ENCODE measurements around the gene SRC.
A peak's percentile ranks its signal among the peaks of the same experiment; 100 is the strongest.

Gene SRC

GRCh38 chr20:37345339-37346235 is at the start of gene SRC:
TSS of gene SRC (plus strand) at chr20:37346140. CDS start at chr20:37384154, 38,014 bp downstream.
- peak; percentile 86 for DNase-seq (ENCODE audit: insufficient read length, low spot score)
- FAIRE-seq: peak; percentile 74

DNA sequence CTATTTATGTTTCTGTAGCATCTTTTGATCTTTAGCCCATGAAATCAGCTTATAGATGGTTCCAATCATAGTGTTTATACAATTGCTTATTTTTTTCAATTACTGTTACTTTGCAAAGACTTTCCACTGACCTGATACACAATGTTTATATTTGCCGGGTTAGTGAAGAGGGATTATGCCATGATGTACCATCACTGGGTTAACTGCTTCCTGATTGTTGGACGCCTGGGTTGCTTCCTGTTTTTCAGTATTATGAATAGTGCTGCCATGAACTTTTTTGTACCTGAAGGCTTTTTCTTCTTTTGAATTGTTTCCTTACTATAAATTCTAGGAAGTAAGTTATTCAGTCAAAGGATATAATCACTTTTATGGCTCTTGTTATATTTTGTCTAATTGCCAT is 49.6 kb upstream of the SRC start:
- DNase-seq (ENCODE audit: insufficient read length, low spot score) (no peak), FAIRE-seq (no peak)

GRCh38 chr20:37297066-37297736 is 48.7 kb upstream of the SRC start:
- DNase-seq (ENCODE audit: insufficient read length, low spot score): no peak
- no peak for FAIRE-seq

DNA sequence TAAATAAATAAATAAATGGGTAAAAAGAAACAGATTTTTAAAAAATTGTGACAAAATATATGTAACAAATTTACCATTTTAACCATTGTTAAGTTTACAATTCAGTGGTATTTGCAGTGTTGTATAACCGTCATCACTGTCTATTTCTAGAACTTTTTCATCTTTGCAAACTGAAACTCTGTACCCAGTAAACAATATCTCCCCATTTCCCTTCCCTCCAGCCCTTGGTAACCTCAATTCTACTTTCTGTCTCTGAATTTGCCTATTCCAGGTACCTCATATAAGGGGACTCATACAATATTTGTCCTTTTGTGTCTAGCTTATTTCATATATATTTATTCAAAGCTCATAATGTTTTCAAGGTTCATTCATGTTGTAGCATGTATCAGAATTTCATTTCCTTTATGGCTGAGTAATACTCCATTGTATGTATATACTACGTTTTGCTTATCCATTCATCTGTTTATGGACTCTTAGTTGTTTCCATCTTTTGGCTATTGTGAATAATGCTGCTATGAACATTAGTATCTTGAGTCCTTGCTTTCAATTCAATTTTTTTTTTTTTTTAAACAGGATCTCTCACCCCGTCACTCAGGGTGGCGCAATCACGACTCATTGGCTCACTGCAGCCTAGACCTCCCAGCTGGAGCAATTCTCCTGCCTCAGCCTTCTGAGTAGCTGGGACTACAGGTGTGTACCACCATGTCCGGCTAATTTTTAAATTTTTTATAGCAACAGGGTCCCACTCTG is 47.6 kb upstream of the SRC start:
- FAIRE-seq (no peak), DNase-seq (ENCODE audit: insufficient read length, low spot score) (no peak)

DNA sequence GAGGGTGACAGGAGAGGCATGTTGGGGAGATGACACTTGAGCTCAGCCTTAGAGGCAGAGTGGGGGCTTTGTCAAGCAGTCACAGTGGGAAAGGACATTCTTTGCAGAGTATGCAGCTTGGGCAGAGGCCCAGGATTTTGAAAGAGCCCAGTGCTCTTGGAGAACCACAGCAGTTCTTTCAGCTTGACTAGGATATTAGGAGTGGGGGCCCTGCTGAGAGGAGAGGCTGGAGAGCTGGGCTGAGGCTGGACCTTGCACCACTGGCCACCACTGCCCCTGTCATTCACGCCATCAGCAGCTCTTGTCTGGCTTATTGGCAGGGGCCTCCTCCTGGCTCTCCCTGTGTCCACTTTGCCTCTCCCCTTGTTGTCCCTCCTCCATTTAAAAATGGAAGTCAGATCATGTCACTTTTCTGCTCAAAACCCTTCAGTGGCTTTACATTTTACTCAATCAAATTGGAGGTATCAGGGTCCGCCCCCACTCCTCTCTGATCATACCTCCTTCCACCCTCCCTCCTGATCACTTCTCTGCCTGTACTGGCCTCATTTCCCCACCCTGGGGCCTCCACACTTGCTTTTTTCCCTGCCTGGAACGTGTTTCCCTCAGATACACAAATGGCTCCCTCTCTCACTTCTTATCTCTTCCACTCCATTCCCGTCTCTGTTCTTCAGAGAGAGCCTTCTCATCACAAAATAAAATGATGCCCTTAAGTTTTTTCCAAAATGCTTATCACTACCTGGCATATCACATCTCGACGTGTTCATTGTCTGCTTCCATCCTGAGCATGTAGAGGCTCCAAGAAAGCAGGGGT is 46.0 kb upstream of the SRC start:
- no peak for FAIRE-seq
- DNase-seq (ENCODE audit: insufficient read length, low spot score): no peak

GRCh38 chr20:37301120-37301519 is 44.8 kb upstream of the SRC start:
- DNase-seq (ENCODE audit: insufficient read length, low spot score) (no peak), FAIRE-seq (no peak)

- DNase-seq (ENCODE audit: insufficient read length, low spot score) (no peak), FAIRE-seq (no peak)
These were observed 44.4 kb upstream of the SRC start for GRCh38 chr20:37301558-37301957.

DNA sequence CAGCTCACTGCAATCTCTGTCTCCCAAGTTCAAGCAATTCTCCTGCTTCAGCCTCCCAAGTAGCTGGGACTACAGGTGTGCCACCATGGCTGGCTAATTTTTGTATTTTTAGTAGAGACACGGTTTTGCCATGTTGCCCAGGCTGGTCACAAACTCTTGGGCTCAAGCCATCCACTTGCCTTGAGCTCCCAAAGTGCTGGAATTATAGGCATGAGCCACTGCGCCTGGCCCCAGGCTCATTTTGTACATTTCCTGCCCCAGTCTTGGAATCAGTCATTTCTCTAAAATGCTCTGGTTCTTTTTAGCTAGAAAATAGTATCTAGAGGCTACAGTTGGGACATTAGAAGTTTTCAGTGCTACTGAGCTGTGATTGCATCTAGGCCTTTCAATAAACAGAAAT is 43.0 kb upstream of the SRC start:
- DNase-seq (ENCODE audit: insufficient read length, low spot score) (no peak), FAIRE-seq (no peak)

DNA sequence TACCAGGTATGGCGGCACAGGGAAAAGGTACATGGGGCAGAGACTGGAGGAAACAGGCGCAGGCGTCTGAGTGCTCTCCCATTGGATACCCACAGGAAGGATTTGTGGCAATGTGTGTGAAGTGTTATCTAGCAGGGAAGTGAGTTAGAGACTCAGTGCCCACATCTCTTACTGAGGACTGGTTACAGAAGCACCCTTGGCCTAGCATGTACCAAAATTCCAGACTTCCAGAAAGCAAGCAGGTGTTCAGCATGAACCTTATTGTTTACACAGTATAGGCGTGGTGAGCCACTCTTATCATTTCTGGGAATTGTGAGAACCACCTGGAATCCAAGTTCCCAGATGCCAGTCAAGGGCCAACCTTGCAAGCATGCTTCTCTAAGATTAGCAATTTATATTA is 42.3 kb upstream of the SRC start:
- no peak for FAIRE-seq
- DNase-seq (ENCODE audit: insufficient read length, low spot score): no peak

DNA sequence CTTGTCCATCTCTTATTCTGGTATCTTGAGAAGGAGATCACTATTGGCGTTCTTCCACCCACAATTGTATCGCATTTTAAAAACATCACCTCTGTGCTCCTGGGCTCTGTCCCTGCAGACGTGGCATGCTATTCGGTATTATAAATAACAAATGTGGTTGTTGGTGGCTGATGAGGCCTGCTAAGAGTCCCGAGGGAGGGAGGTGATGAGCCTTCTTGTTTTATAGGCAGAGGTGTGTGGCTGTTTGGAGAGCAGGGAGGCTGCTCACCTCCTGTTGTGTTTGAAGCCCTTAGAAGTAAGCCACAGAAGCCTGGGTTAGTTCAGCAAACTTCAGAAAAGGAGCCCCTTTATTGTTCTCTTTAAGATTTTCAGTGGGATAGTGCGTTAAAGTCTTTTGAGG is 40.9 kb upstream of the SRC start:
- DNase-seq (ENCODE audit: insufficient read length, low spot score): no peak
- FAIRE-seq: no peak

GRCh38 chr20:37305839-37306238 is 40.1 kb upstream of the SRC start:
- DNase-seq (ENCODE audit: insufficient read length, low spot score): no peak
- no peak for FAIRE-seq

- FAIRE-seq: peak; percentile 77
- DNase-seq (ENCODE audit: insufficient read length, low spot score): no peak
These were observed 37.6 kb upstream of the SRC start for GRCh38 chr20:37308086-37309050.

- FAIRE-seq (no peak), DNase-seq (ENCODE audit: insufficient read length, low spot score) (no peak)
These were observed 36.6 kb upstream of the SRC start for GRCh38 chr20:37309290-37309689.

DNA sequence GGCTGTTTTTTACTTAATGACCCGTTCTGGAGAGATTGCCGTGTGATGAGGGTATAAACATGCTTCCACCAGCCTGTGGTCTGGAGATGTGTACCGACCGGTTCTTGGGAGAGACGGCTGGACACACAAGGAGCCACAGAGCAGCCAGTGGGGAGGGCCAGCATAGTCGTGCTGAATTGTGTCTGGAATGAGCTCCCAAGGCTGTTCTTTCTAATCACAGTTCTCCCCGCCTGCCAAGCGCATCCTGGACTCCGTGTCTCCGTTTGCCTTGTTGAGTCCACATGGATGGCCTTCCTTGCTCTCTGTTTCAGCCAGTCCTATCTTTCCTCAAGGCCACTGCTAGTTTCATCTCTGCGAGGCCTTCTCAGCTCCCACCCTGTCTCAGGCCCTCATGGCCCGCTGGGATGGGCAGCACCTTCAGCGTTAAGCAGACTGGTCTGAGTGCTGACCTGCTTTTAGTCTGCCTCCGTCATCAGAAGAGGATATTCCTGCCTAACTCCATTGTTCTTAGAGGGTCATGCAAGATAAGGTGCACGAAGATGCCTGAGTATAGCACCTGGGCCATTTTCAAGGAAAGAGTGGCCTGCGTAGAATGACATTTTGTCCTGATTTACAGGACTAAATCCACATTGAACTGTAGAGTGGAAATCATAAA is 35.9 kb upstream of the SRC start:
- FAIRE-seq (peak; percentile 20), DNase-seq (ENCODE audit: insufficient read length, low spot score) (no peak)

DNA sequence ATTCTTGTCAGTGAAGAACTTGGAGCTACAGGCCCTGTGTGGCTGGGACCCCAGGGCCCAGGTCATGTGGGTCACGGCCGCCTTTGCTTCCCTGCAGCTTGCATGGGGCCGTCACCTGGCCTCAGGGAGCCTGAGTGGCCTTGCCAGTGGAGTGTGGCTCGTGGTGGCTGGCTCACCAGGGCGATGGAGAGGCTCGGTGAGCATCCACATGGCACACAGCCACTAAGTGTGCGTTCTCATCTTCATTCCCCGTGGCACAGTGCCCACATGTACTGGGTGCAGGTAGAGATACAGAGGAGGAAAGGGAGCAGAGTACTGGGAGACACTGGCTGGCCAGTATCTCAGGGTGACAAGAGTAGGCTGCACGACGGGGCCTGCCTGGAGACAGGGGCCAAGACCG is 35.0 kb upstream of the SRC start:
- FAIRE-seq: no peak

DNA sequence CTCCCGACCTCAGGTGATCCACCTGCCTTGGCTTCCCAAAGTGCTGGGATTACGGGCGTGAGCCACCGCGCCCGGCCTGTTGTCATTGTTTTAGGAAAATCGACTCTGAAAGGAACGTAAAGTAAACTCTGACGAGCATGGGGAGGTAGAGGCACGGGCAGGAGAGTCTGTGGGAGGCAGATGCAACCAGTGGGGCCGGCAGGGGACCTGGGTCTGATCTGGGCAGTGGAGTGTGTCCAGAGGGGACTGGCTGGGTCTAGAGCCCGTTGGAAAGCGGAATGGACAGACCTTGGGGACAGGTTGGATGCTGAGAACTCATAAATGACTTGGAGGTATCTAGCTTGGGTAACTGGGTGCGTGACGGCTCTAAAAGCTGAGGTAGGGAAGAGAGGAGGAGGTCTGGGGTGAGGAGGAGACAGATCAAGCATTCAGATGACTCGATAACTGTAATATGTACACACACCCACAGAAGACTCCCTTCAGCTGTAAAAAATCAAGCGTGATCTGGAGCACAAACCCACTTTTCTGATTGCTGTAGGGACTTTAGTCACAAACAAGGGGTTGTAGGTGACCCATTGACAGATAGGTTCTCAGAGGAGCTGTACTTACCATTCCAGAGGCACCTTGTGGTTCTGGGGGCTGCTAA is 34.1 kb upstream of the SRC start:
- no peak for FAIRE-seq
- no peak for DNase-seq (ENCODE audit: insufficient read length, low spot score)

More for the DNA sequence above, 35.0 kb upstream of the SRC start:
- DNase-seq (ENCODE audit: insufficient read length, low spot score): no peak

- DNase-seq (ENCODE audit: insufficient read length, low spot score): no peak
- FAIRE-seq: no peak
These were observed 32.3 kb upstream of the SRC start for GRCh38 chr20:37313546-37314091.

DNA sequence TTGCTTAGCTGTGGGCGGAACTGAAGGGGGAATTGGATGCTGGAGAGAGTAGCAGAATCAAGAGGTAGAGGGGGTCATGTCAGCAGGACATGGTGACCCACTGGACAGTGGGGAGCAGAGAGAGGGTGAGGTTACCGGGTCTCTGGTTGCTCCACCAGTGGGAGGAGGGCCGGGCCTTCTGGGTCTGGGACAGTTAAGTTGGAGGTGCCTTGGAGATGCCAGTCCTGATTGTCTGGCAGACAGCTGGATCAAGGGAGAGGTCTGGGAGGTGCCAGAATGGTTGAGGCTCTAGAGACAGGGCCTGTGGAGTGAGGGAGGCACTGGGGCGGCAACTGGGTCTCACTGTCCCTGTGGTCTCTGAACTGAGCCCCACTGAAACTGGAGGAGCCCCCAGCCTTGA is 31.8 kb upstream of the SRC start:
- FAIRE-seq: no peak
- DNase-seq (ENCODE audit: insufficient read length, low spot score): no peak
